CD4-positive, alpha-beta T cell treated with Interleukin-15 for 4 hours (primary cell): Measurements from ENCODE around the gene EFNA1.

Source experiments
- DNase-seq: peaks from one replicate; pipeline ENCODE4 v3.0.0-alpha.2; 2020; ENCODE audit warnings: low spot score

The EFNA1 gene

DNA sequence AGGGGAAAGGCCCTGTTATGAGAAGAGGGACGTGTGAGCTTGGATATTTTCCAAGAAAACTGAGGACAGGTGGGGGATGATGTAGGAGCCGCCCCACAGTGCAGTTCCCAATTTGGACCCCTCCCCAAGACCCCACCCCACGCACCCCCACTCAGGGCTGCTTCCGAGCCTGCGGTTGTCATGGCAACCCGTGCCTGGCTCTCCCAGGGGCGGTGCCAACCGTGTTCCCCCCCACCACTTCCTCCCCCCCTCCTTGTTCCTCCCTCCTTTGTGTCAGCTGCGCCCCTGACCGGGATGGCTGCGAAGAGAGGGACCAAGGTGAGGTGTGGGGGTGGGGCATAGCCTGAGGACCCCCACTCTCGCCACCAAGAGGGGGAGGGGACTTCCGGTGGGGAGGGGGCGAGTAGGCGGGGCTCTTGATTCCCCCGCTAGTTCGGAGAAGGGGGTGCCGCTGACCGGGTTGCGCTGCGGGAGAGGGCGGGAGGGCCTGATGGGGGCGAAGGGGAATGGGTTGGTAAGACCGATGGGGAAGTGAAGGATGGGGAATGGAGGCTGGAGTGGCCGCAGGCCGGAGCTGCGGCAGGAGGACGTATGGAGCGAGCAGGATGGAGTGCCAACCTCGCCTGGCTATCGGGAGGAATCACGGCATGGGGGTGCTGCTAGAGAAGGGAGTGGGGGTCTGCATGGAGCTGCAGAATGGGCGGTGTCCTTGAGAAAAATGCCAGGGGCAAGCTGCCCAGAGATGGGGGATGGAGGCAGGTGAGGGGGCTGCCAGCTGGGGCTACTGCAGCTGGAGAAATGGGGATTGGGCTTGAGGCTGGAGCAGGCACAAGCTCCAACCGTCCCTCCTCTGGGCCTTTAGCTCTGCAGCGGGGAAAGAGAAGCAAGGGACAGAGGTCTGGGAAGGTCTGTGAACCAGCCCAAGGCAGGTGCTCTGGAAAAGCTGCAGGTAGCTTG lies 46.9 kb downstream of the EFNA1 start:
- DNase-seq = peak; percentile 71

DNA sequence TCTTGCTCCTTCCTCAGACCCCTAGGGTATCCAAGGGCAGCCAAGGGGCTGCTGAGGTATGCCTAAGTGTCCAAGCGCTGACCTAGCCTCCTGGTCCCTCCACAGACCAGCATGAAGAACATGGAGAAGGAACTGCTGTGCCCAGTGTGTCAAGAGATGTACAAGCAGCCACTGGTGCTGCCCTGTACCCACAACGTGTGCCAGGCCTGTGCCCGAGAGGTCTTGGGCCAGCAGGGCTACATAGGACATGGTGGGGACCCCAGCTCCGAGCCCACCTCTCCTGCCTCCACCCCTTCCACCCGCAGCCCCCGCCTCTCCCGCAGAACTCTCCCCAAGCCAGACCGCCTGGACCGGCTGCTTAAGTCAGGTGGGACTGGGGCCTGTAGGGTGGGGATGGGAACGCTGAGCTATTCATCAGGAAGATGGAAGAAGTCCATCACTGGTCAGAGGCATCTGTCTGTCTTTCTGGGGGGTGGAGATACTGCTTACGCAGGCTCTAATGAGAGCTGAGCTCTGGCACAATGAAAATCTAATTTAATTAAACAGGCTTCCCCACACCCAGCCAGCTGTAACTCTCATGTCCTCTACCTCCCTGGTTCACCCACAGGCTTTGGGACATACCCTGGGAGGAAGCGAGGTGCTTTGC lies 47.7 kb downstream of the EFNA1 start:
- no peak for DNase-seq

DNA sequence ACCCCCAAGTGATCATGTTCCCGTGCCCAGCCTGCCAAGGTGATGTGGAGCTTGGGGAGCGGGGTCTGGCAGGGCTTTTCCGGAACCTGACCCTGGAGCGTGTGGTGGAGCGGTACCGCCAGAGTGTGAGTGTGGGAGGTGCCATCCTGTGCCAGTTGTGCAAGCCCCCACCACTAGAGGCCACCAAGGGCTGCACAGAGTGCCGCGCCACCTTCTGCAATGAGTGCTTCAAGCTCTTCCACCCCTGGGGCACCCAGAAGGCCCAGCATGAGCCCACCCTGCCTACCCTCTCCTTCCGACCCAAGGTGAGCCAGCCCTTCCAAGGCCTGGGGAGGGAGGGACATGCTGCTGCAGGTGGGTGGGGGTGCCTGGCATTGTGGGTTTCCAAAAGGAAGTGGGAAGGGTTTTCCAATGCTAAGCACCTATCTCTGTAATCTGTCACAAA lies 48.3 kb downstream of the EFNA1 start:
- peak; percentile 37 for DNase-seq

DNA sequence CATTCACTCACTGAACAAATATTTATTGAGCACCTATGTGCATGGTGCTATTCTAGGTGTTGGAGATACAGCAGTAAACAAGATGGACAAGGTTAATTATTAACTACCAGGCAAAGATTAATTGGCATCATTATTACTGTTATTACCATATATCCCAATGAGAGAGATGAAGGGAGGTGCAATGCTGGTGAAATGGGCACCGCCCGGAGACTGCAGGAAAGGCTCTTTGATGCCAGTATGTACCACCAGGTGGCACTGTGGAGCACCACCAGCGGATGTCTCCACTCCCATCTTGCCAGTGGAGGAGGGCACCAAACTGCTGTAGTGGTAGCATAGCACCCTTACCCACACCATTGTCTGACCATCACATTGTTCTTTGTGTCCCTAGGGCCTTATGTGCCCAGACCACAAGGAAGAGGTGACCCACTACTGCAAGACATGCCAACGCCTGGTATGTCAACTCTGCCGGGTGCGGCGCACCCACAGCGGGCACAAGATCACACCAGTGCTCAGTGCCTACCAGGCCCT lies 48.9 kb downstream of the EFNA1 start:
- peak; percentile 88 for DNase-seq

DNA sequence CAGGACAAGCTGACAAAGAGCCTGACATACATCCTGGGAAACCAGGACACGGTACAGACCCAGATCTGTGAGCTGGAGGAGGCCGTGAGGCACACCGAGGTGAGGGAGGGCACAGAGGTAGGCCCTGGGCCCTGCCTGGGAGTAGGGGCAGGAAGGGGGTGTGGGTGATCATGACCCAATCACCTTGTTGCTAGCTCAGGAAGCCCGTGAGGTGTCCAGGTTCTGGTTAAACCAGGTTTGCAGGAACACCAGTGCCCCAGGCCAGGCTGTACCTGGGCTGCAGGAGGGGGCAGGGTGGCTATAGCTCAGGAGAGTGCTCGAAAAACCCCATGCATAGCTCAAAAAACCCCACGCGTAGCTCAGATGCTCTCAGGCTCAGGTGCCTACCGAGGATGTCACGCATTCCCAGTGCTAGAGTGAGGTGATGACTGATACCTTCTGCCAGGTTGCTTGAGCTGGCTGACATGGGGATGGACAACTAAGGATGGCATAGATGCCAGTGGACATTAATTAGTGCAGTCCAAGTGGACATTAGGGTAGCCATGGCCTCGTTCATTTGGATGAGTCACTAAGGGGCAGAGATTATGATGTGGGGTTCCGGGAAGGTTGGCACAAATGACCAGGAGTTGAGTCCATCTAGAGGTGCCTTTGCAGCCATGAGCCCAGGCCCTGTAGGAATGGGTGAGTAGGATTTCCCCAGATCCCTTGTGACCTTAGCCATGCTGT lies 49.7 kb downstream of the EFNA1 start:
- no peak for DNase-seq

DNA sequence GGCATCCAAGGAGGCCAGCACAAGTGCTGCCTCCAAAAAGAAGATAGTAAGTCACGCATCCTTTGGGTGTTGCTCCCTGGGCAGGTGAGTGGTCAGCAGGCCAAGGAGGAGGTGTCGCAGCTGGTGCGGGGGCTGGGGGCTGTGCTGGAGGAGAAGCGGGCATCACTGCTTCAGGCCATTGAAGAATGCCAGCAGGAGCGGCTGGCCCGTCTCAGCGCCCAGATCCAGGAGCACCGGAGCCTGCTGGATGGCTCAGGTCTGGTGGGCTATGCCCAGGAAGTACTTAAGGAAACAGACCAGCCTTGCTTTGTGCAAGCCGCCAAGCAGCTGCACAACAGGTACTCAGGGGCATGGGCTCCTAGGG lies 50.2 kb downstream of the EFNA1 start:
- no peak for DNase-seq

DNA sequence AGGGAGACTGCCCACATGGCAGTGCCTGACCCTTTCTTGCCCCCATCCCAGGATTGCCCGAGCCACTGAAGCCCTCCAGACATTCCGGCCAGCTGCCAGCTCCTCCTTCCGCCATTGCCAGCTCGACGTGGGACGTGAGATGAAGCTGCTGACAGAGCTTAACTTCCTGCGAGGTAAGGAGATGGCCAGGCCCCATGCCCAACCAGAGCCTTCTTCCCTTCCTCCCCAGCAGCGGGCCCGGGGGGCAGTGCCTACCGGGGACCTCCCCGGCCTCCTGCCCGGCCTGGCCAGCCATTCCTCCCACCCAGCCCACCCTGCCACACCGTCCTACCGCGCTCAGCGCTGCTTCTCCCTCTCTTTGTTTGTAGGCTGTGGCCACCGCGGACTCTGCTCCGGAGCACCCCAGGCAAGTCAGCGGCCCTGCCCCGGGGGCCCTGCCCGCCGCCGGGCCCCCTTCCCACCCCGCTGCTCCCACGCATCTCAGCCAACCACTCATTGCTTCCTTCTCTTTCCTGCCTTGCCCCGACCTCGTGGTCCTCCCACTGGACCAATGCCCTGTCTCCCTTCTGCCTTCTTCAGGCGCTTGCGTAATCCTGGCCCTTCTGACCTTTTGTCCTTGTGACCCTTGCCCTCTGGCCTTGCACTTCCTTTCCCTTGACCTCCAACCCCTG lies 50.9 kb downstream of the EFNA1 start:
- no peak for DNase-seq

DNA sequence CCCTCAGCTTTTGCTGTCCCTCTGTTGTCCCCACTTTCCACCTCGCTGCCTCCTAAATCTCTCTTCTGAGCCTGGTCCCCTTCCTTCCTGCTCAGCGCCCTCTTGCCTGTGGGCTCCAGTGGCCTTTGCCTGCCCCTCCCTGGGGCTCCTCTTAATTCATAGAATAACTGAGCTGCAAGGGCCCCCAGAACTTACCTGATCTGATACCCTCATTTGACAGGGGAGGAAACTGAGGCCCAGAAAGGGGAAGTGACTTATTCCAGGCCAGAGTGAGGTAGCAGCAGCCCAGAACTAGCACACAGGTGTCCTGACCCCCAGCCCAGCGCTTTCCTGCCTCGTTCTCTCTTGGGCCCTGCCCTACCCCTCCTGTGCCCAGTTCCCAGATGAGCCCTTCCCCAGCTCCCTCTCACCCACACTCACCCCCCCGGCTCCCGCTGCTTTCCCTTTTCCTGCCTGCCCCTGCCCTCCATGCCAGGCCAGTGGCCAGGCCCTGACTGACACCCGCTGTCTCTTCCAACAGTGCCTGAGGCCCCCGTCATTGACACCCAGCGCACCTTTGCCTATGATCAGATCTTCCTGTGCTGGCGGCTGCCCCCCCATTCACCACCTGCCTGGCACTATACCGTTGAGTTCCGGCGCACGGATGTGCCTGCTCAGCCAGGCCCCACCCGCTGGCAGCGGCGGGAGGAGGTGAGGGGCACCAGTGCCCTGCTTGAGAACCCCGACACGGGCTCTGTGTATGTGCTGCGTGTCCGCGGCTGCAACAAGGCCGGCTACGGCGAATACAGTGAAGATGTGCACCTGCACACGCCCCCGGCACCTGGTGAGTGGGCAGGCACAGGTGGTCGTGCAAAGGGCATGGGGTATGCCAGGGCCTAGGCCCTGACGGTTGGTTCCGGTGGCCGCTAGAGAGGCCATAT lies 51.7 kb downstream of the EFNA1 start:
- no peak for DNase-seq

DNA sequence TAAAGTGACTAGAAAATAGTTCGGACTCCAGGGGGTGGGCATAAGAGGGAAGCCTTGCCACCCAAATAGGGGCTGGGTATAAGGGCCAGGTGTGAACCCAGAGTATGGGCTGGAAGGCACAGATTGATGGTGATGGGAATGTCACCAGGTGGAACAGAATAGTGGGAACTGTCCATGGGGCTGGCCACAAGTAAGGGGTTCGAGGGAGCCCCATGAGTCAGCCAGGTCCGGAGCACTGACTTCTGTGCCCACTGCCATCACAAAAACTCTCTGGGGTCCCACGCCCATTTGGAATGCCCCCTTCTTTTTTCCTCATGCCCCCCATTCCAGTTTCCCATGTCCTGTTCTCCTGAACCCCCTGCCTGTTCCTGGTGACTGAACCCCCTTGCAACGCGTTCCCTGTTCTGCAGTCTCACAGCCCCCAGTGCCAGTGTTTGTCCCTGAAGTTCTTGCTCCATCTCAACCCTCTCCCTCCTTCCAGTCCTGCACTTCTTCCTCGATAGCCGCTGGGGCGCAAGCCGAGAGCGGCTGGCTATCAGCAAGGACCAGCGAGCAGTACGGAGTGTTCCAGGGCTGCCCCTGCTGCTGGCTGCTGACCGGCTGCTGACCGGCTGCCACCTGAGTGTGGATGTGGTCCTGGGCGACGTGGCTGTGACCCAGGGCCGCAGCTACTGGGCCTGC lies 53.8 kb downstream of the EFNA1 start:
- no peak for DNase-seq

DNA sequence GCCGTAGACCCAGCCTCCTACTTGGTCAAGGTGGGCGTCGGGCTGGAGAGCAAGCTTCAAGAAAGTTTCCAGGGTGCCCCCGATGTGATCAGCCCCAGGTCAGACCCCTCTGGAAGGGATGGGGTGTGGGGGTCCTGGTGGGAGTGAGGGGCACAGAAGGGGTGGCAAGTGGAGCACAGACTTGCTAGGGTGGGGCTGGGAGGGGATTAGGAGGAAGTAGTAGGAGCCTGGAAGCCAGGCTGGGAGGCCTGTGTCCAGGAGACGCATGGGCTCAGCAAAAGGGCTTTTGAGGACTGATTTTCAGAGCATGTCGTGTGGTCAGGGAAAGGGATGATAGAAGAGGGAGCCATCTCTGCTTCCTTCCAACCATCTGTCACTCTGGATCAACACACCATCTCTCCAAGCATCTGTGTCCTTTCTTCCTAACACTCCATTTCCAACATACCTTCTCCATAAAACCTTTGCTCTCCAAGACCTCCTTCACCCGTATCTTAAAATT lies 54.4 kb downstream of the EFNA1 start:
- DNase-seq = no peak

DNA sequence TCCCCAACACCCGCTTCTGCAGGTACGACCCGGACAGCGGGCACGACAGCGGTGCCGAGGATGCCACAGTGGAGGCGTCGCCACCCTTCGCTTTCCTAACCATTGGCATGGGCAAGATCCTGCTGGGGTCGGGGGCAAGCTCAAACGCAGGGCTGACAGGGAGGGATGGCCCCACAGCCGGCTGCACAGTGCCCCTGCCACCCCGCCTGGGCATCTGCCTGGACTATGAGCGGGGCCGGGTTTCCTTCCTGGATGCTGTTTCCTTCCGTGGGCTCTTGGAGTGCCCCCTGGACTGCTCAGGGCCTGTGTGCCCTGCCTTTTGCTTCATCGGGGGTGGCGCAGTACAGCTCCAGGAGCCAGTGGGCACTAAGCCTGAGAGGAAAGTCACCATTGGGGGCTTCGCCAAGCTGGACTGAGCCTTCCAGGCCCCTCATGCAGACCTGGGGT lies 56.1 kb downstream of the EFNA1 start:
- DNase-seq = no peak

DNA sequence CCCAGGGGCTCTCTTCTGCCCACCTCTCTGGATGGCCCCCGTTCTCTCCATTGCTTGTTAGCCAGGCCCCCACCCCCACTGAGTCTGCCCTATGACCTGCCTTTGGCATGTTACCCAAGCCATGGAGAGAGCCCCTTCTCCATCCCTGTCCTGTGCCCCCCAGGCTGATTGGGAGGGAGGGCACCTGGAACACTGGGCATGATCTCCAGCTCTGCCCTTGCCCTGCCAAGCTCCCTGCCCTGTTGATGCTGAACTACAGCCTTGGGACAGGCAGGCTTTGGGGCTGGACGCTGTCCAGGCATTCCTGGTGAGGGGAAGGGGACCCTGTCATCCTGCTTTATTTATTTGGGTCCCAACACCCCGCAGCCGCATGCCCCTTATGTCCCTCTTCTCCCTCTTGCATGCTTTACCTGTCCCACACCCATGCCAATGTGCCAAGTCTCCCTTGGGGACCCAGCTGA lies 56.7 kb downstream of the EFNA1 start:
- no peak for DNase-seq
